IMR-90 (cell line): Measurements from ENCODE around the gene SPAG16. TPM values are rescaled to one million over a fixed set of nuclear protein-coding genes. Genes with fewer than 3 reads are reported as not detected.

Experiments
- ATAC-seq: fragments of 200-7000 bp; cut with Tn5 transposase; 2 replicates; pipeline ENCODE4 v1.9.1; 2020; ENCODE audit warnings: low read depth, mild to moderate bottlenecking, moderate library complexity
- BruUV-seq: library from RNA; stranded (reverse); fragments of 400-500 nt; replicated peaks from 2 replicates; lab custom pipeline; 2021; lab: Mats Ljungman, UMichigan
- CTCF ChIA-PET: fragments of 300-600 bp; formaldehyde crosslinking; extraction: SDS; loops from one replicate; lab custom pipeline; 2021; ENCODE audit warnings: antibody characterized with exemption; lab: Yijun Ruan, JAX
- POLR2A ChIA-PET: fragments of 300-600 bp; sonication (Branson Sonifier 250); formaldehyde crosslinking; loops from one replicate; lab custom pipeline; 2022; ENCODE audit warnings: antibody characterized with exemption; ENCODE audit not compliant: unreplicated experiment; lab: Charles Lee
- DNase-seq: peaks from one replicate; pipeline ENCODE4 v3.0.0; 2013
- H2AFZ ChIP-seq: replicated peaks from 2 replicates; pipeline ENCODE3; 2013; ENCODE audit warnings: low read length, mild to moderate bottlenecking; ENCODE audit not compliant: poor library complexity
- H2AK5ac ChIP-seq: 2 replicates; pipeline ENCODE4 v1.6.1; 2013; ENCODE audit warnings: low read depth, low read length, inconsistent platforms
- H2AK9ac ChIP-seq: replicated peaks from 2 replicates; pipeline ENCODE3; 2013; ENCODE audit warnings: mild to moderate bottlenecking, low read depth, low read length, moderate library complexity; ENCODE audit not compliant: poor library complexity
- H2BK120ac ChIP-seq: 2 replicates; pipeline ENCODE4 v1.6.1; 2013; ENCODE audit warnings: low read depth, low read length, inconsistent platforms
- H2BK15ac ChIP-seq: 3 replicates; pipeline ENCODE4 v1.6.1; 2013; ENCODE audit warnings: low read depth, low read length, inconsistent platforms
- H2BK20ac ChIP-seq: 2 replicates; pipeline ENCODE4 v1.6.1; 2013; ENCODE audit warnings: low read depth, mild to moderate bottlenecking, inconsistent platforms, low read length, moderate library complexity
- H2BK5ac ChIP-seq: 2 replicates; pipeline ENCODE4 v1.6.1; 2013; ENCODE audit warnings: mild to moderate bottlenecking, low read depth, low read length, inconsistent platforms; ENCODE audit not compliant: poor library complexity, severe bottlenecking
- H3K14ac ChIP-seq: replicated peaks from 2 replicates; pipeline ENCODE4 v1.6.1; 2013; ENCODE audit warnings: low read depth, low read length, inconsistent platforms
- H3K18ac ChIP-seq: 2 replicates; pipeline ENCODE4 v1.6.1; 2013; ENCODE audit warnings: low read depth, low read length, control low read depth
- H3K23ac ChIP-seq: 2 replicates; pipeline ENCODE4 v1.6.1; 2013; ENCODE audit warnings: low read depth, low read length, inconsistent platforms
- H3K27ac ChIP-seq: 2 replicates; pipeline ENCODE4 v1.5.1; 2013; ENCODE audit warnings: mild to moderate bottlenecking, control low read depth, low read length; ENCODE audit not compliant: insufficient read depth
- H3K27me3 ChIP-seq: 2 replicates; pipeline ENCODE4 v1.6.1; 2013; ENCODE audit warnings: low read length; ENCODE audit not compliant: control insufficient read depth, insufficient read depth
- H3K36me3 ChIP-seq: 2 replicates; pipeline ENCODE4 v1.6.1; 2013; ENCODE audit warnings: low read length, mixed read lengths; ENCODE audit not compliant: control insufficient read depth, insufficient read depth
- H3K4ac ChIP-seq: 2 replicates; pipeline ENCODE4 v1.6.1; 2013; ENCODE audit warnings: low read depth, low read length, inconsistent platforms
- H3K4me1 ChIP-seq: 2 replicates; pipeline ENCODE4 v1.6.1; 2013; ENCODE audit warnings: low read length, mixed read lengths; ENCODE audit not compliant: control insufficient read depth, insufficient read depth
- H3K4me2 ChIP-seq: 2 replicates; pipeline ENCODE4 v1.6.1; 2013; ENCODE audit warnings: low read depth, mild to moderate bottlenecking, control low read depth, low read length, moderate library complexity
- H3K4me3 ChIP-seq: 2 replicates; pipeline ENCODE4 v1.5.1; 2013; ENCODE audit warnings: low read depth, mild to moderate bottlenecking, control low read depth, low read length, moderate library complexity; ENCODE audit not compliant: insufficient read depth
- H3K56ac ChIP-seq: 2 replicates; pipeline ENCODE4 v1.6.1; 2013; ENCODE audit warnings: low read length, inconsistent platforms; ENCODE audit not compliant: insufficient read depth; ENCODE audit errors: extremely low read depth
- H3K79me1 ChIP-seq, 2 experiments: 2 replicates each; pipeline ENCODE4 v1.6.1; 2013; ENCODE audit warnings: low read length in 2 of 2, inconsistent platforms in 1 of 2, low read depth in 1 of 2
- H3K9ac ChIP-seq: 2 replicates; pipeline ENCODE4 v1.6.1; 2013; ENCODE audit warnings: low read depth, low read length, control low read depth
- H3K9me1 ChIP-seq: 2 replicates; pipeline ENCODE4 v1.6.1; 2013; ENCODE audit warnings: low read length, inconsistent platforms; ENCODE audit not compliant: insufficient read depth
- H3K9me3 ChIP-seq: 2 replicates; pipeline ENCODE4 v1.6.1; 2013; ENCODE audit warnings: low read length; ENCODE audit not compliant: control insufficient read depth, insufficient read depth
- H4K20me1 ChIP-seq: 2 replicates; pipeline ENCODE4 v1.6.1; 2013; ENCODE audit warnings: low read length, inconsistent platforms; ENCODE audit not compliant: insufficient read depth
- H4K5ac ChIP-seq: 2 replicates; pipeline ENCODE4 v1.6.1; 2013; ENCODE audit warnings: mild to moderate bottlenecking, low read depth, low read length, control low read depth
- H4K8ac ChIP-seq, 2 experiments: 2 replicates each; pipeline ENCODE4 v1.6.1; 2013; ENCODE audit warnings: low read depth in 2 of 2, low read length in 2 of 2, control low read depth in 1 of 2, inconsistent platforms in 1 of 2
- H4K91ac ChIP-seq: 2 replicates; pipeline ENCODE4 v1.6.1; 2013; ENCODE audit warnings: low read depth, low read length, inconsistent platforms; ENCODE audit not compliant: insufficient read depth
- CHD1 ChIP-seq: IDR thresholded peaks from 2 replicates; pipeline ENCODE4 v1.6.1; 2012; ENCODE audit warnings: low read depth, low read length, improper control_type of control experiment
- MAFK ChIP-seq: IDR thresholded peaks from 2 replicates; pipeline ENCODE4 v1.6.1; 2012; ENCODE audit warnings: low read depth, low read length, improper control_type of control experiment
- RCOR1 ChIP-seq: IDR thresholded peaks from 2 replicates; pipeline ENCODE4 v1.6.1; 2012; ENCODE audit warnings: mild to moderate bottlenecking, low read length, improper control_type of control experiment; ENCODE audit not compliant: insufficient replicate concordance
- WGBS, 2 experiments: methylation state at CpG; one replicate each; pipeline versions ENCODE4 v1.1.5 to v1.1.7; 2013; ENCODE audit warnings: missing lambda C conversion rate in 2 of 2; ENCODE audit not compliant: insufficient read length in 1 of 2; ENCODE audit errors: extremely low coverage in 2 of 2; 5-methylcytosine and 5-hydroxymethylcytosine counted together
- dilution Hi-C: fragments of 300-500 bp; cut with HindIII; formaldehyde crosslinking; loops from one replicate; pipeline ENCODE4 v1.14.3; 2018; ENCODE audit warnings: low sequenced_read_pairs; ENCODE audit not compliant: unreplicated experiment
- in situ Hi-C: fragments of 300-500 bp; cut with MboI; formaldehyde crosslinking; loops from 3 replicates; pipeline ENCODE4 v1.14.3; 2019; ENCODE audit warnings: low sequenced_read_pairs, inconsistent platforms, mixed read lengths
- intact Hi-C: fragments of 100-400 bp; cut with micrococcal nuclease; formaldehyde crosslinking; loops from 2 replicates; pipeline ENCODE4 v1.10.0; 2022
- polyA plus RNA-seq, 3 experiments: library from polyadenylated mRNA; depleted of rRNA; stranded (reverse); fragments of >200 nt; gene quantifications; 2 replicates each; pipeline ENCODE4 v1.2.3, GENCODE V29; 2012; ENCODE audit warnings: low replicate concordance in 1 of 3
- total RNA-seq: library from RNA; depleted of rRNA; stranded (reverse); fragments of >200 nt; gene quantifications from 2 replicates; pipeline ENCODE4 v1.2.3, GENCODE V29; 2012

The SPAG16 gene
- total and polyA plus RNA-seq, 2 of the 4 experiments (the other 2 are of a cell fraction) = 7.3 to 13.5 TPM

- Histone ChIP-seq H3K27me3 (no peaks in the 10 kb centered on the region), H3K9me3 (peaks cover 3% of the 10 kb centered on the region; the same call in 1 of the 2 replicates), H4K20me1 (no peaks in the 10 kb centered on the region), H4K8ac (no peak overlapping the region), H2BK120ac (no peak overlapping the region), H3K4ac (no peak overlapping the region), H2BK20ac (no peak overlapping the region), H3K4me2 (no peak overlapping the region), H3K9ac (no peak overlapping the region), H2AK9ac (no peak overlapping the region), H3K4me1 (no peaks in the 10 kb centered on the region), H4K91ac (no peak overlapping the region), H2BK5ac (no peak overlapping the region), H2AFZ (no peak overlapping the region), H3K23ac (no peak overlapping the region), H3K9me1 (no peaks in the 10 kb centered on the region), H3K18ac (no peak overlapping the region), H3K79me1 (no peaks in the 10 kb centered on the region), H3K14ac (no peak overlapping the region), H4K5ac (no peak overlapping the region), H3K36me3 (no peaks in the 10 kb centered on the region), H3K27ac (no peak overlapping the region), H3K56ac (no peak overlapping the region), H2BK15ac (no peak overlapping the region), H3K4me3 (no peak overlapping the region), H2AK5ac (no peak overlapping the region)
- dilution Hi-C loops (no loop called here), intact Hi-C loops (no loop called here), in situ Hi-C loops (no loop called here)
- CTCF ChIA-PET = interaction anchor here (1.5 kb wide), 1 partner anchor 20 kb away, joined by 3 read pairs; no protein-coding TSS in a partner anchor
- ATAC-seq (no peak), DNase-seq (no peak)
- TF ChIP-seq MAFK (peak; percentile 68), RCOR1 (no peak), CHD1 (no peak)
- POLR2A ChIA-PET = no interaction called here
- no CpG with 5 or more reads among the region's 1 CpG for WGBS, 2 experiments
- no TSS peak for BruUV-seq
Observed at GRCh38 chr2:213723707-213724106, 439.4 kb downstream of the SPAG16 start.
